ENCODE results near the gene VPS51.
A peak's percentile ranks its signal among the peaks of the same experiment; 100 is the strongest.
"Not testable (repeated sequence)": the region's sequence is repeated elsewhere in the genome, so short reads cannot be mapped to it uniquely, and the experiment has no call there.

Gene VPS51

GRCh38 chr11:65107751-65108468, 11.9 kb downstream of the VPS51 start:
- DNase-seq (ENCODE audit: low spot score): no peak

GRCh38 chr11:65108469-65109123, 12.6 kb downstream of the VPS51 start:
- no peak for DNase-seq (ENCODE audit: low spot score)

- DNase-seq (ENCODE audit: low spot score): no peak
Measured at GRCh38 chr11:65109231-65110198, 13.5 kb downstream of the VPS51 start.

- peak; percentile 90 for DNase-seq (ENCODE audit: low spot score)
Measured at GRCh38 chr11:65110354-65110861, 14.4 kb downstream of the VPS51 start.

- DNase-seq (ENCODE audit: low spot score): no peak
Measured at GRCh38 chr11:65111159-65111743, 15.2 kb downstream of the VPS51 start.

GRCh38 chr11:65111744-65112545, 15.9 kb downstream of the VPS51 start, which contains the start of gene TM7SF2:
TM7SF2 (plus strand) TSS chr11:65111872; CDS start chr11:65112016, 144 bp downstream.
- peak; percentile 96 for DNase-seq (ENCODE audit: low spot score)

GRCh38 chr11:65112546-65113360, 16.7 kb downstream of the VPS51 start:
- peak; percentile 72 for DNase-seq (ENCODE audit: low spot score)

GRCh38 chr11:65113361-65113756, 17.3 kb downstream of the VPS51 start:
- peak; percentile 38 for DNase-seq (ENCODE audit: low spot score)

- peak; percentile 63 for DNase-seq (ENCODE audit: low spot score)
Measured at GRCh38 chr11:65113839-65114238, 17.8 kb downstream of the VPS51 start.

- no peak for DNase-seq (ENCODE audit: low spot score)
Measured at GRCh38 chr11:65114538-65115171, 18.6 kb downstream of the VPS51 start.

GRCh38 chr11:65115361-65116082, 19.5 kb downstream of the VPS51 start:
- no peak for DNase-seq (ENCODE audit: low spot score)

GRCh38 chr11:65116370-65117205, 20.6 kb downstream of the VPS51 start:
- peak; percentile 28 for DNase-seq (ENCODE audit: low spot score)

- peak; percentile 100 for DNase-seq (ENCODE audit: low spot score)
Measured at GRCh38 chr11:65117206-65118096, 21.4 kb downstream of the VPS51 start, which contains the start of gene ZNHIT2. ZNHIT2 (minus strand) TSS chr11:65117701; CDS start chr11:65117653, 48 bp downstream.

GRCh38 chr11:65118097-65118837, 22.3 kb downstream of the VPS51 start:
- no peak for DNase-seq (ENCODE audit: low spot score)

- not testable (repeated sequence) for DNase-seq (ENCODE audit: low spot score)
Measured at GRCh38 chr11:65118891-65119669, 23.1 kb downstream of the VPS51 start.

Measured in hematopoietic multipotent progenitor cell treated with erythropoietin and hydrocortisone succinate and interleukin-3 and kit ligand, for 15 days (in vitro differentiated cells).